Endodermal cell (in vitro differentiated cells): ENCODE data around the gene PEX6. TPM values are rescaled to one million over a fixed set of nuclear protein-coding genes. Genes with fewer than 3 reads are reported as not detected.

Source experiments
- DNase-seq: peaks from one replicate; pipeline ENCODE4 v3.0.0-alpha.2; 2017
- H3K27ac ChIP-seq: 2 replicates; pipeline ENCODE4 v1.5.1; 2013; ENCODE audit warnings: mild to moderate bottlenecking, low read depth, low read length, moderate library complexity
- H3K27me3 ChIP-seq: 2 replicates; pipeline ENCODE4 v1.6.1; 2013; ENCODE audit warnings: mild to moderate bottlenecking, low read length, moderate library complexity; ENCODE audit not compliant: insufficient read depth, control insufficient read depth, poor library complexity, severe bottlenecking
- H3K36me3 ChIP-seq: 2 replicates; pipeline ENCODE4 v1.7.0; 2013; ENCODE audit warnings: mild to moderate bottlenecking, low read length, moderate library complexity; ENCODE audit not compliant: control insufficient read depth, insufficient read depth
- H3K4me1 ChIP-seq: one replicate; pipeline ENCODE4 v1.7.0; 2013; ENCODE audit warnings: low read length; ENCODE audit not compliant: control insufficient read depth, insufficient read depth
- H3K4me3 ChIP-seq: 2 replicates; pipeline ENCODE4 v1.5.1; 2013; ENCODE audit warnings: mild to moderate bottlenecking, low read length, moderate library complexity
- H3K9ac ChIP-seq: 2 replicates; pipeline ENCODE4 v1.6.1; 2013; ENCODE audit warnings: mild to moderate bottlenecking, low read length, moderate library complexity; ENCODE audit not compliant: poor library complexity, severe bottlenecking; ENCODE audit errors: extremely low read depth
- H3K9me3 ChIP-seq: 2 replicates; pipeline ENCODE4 v1.6.1; 2013; ENCODE audit warnings: mild to moderate bottlenecking, low read length, moderate library complexity; ENCODE audit not compliant: control insufficient read depth
- H3K27ac Mint-ChIP-seq: 2 replicates; pipeline ENCODE4 v1.8.0; 2020; ENCODE audit warnings: mixed read lengths
- H3K27me3 Mint-ChIP-seq: 2 replicates; pipeline ENCODE4 v1.8.0; 2021; ENCODE audit warnings: mild to moderate bottlenecking, mixed read lengths; ENCODE audit not compliant: insufficient read depth
- H3K36me3 Mint-ChIP-seq: 2 replicates; pipeline ENCODE4 v1.8.0; 2020; ENCODE audit warnings: low read depth, mixed read lengths
- H3K4me1 Mint-ChIP-seq: 2 replicates; pipeline ENCODE4 v1.8.0; 2020; ENCODE audit warnings: mixed read lengths
- H3K4me3 Mint-ChIP-seq: 2 replicates; pipeline ENCODE4 v1.8.0; 2020; ENCODE audit warnings: mild to moderate bottlenecking, moderate library complexity, mixed read lengths
- H3K9me3 Mint-ChIP-seq: 2 replicates; pipeline ENCODE4 v1.8.0; 2020; ENCODE audit warnings: mild to moderate bottlenecking, mixed read lengths
- WGBS, 2 experiments: methylation state at CpG; one replicate each; pipeline versions ENCODE4 v1.1.5 to v1.1.7; 2013; ENCODE audit warnings: missing lambda C conversion rate in 2 of 2, mixed read lengths in 1 of 2; ENCODE audit not compliant: insufficient coverage in 1 of 2, insufficient read length in 1 of 2; 5-methylcytosine and 5-hydroxymethylcytosine counted together
- total RNA-seq, 2 donors: library from RNA; stranded (reverse); fragmentation: NEBNext Ultra II Directional in 1 of 2; extraction: Animal tissue kit (Norgen Biotek cat#: 25700) in 1 of 2; gene quantifications; 2 replicates in 1 of 2; 3 replicates in 1 of 2; pipeline ENCODE4 v1.2.1, GENCODE V29; 2021
- TF ChIP-seq, protein P1 (sequence below): fragments of 200-600 bp; sonication (generic); conservative IDR thresholded peaks from 2 replicates; pipeline ENCODE4 v1.5.0; 2021; ENCODE audit warnings: antibody characterized with exemption, mild to moderate bottlenecking

The PEX6 gene
- total RNA-seq, 2 donors from 2014 or later, result 17.2 to 21.4 TPM

DNA sequence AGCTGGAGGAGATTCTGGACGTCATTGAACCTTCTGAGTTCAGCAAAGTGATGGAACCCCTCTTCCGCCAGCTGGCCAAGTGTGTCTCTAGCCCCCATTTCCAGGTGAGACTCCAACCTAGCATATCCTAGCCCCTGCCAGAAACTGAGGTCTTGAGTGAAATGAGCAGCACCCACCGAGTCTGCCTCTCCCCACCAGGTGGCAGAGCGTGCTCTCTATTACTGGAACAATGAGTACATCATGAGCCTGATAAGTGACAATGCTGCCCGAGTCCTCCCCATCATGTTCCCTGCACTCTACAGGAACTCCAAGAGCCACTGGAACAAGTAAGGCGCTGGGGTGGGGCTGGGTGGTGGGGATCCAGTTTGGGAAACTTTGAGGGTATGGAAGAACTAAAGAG, 30.1 kb upstream of the PEX6 start:
- peaks cover 8% of the 10 kb centered on the region for H3K4me1 ChIP-seq
- DNase-seq, result peak; percentile 76
- no peak overlapping the region for H3K27ac ChIP-seq
- WGBS, 2 experiments, result 81 to 96% methylated on average over 4 to 6 of the region's 6 CpGs
- H3K27ac Mint-ChIP-seq, result peak overlapping the region; percentile 13
- H3K9me3 ChIP-seq, result no peaks in the 10 kb centered on the region
- peaks cover 70% of the 10 kb centered on the region for H3K36me3 ChIP-seq
- H3K4me3 ChIP-seq, result no peak overlapping the region
- H3K4me3 Mint-ChIP-seq, result no peak overlapping the region
- no peak overlapping the region for H3K9ac ChIP-seq
- TF ChIP-seq, protein P1, sequence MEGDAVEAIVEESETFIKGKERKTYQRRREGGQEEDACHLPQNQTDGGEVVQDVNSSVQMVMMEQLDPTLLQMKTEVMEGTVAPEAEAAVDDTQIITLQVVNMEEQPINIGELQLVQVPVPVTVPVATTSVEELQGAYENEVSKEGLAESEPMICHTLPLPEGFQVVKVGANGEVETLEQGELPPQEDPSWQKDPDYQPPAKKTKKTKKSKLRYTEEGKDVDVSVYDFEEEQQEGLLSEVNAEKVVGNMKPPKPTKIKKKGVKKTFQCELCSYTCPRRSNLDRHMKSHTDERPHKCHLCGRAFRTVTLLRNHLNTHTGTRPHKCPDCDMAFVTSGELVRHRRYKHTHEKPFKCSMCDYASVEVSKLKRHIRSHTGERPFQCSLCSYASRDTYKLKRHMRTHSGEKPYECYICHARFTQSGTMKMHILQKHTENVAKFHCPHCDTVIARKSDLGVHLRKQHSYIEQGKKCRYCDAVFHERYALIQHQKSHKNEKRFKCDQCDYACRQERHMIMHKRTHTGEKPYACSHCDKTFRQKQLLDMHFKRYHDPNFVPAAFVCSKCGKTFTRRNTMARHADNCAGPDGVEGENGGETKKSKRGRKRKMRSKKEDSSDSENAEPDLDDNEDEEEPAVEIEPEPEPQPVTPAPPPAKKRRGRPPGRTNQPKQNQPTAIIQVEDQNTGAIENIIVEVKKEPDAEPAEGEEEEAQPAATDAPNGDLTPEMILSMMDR, result peak; percentile 69
- H3K36me3 Mint-ChIP-seq, result peaks cover 66% of the 10 kb centered on the region
- H3K27me3 ChIP-seq, result no peaks in the 10 kb centered on the region
- H3K4me1 Mint-ChIP-seq, result peaks cover 12% of the 10 kb centered on the region
- H3K9me3 Mint-ChIP-seq, result no peaks in the 10 kb centered on the region
- H3K27me3 Mint-ChIP-seq, result no peaks in the 10 kb centered on the region

DNA sequence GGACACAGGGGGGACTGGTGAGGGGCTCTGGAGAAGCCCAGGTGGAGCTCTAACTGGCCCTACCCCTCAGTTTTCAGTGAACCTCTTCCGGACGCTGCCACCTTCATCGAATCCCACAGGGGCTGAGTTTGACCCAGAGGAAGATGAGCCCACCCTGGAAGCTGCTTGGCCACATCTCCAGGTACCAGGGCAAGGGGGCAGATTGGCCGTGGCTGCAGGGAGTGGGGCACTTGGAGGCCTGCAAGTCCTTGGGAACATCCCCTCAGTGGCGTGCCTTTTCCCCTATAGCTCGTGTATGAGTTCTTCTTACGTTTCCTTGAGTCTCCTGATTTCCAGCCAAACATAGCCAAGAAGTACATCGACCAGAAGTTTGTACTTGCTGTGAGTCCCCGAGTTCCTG, 28.1 kb upstream of the PEX6 start:
- Mint-ChIP-seq H3K9me3 (no peaks in the 10 kb centered on the region), H3K4me1 (no peaks in the 10 kb centered on the region), H3K27ac (no peak overlapping the region), H3K27me3 (no peaks in the 10 kb centered on the region), H3K36me3 (peaks cover 64% of the 10 kb centered on the region), H3K4me3 (no peak overlapping the region)
- H3K4me1 ChIP-seq, result peaks cover 3% of the 10 kb centered on the region
- no peak overlapping the region for H3K27ac ChIP-seq
- H3K36me3 ChIP-seq, result peaks cover 62% of the 10 kb centered on the region
- no peak for DNase-seq
- no peak overlapping the region for H3K4me3 ChIP-seq
- 92 to 95% methylated on average over 8 to 9 of the region's 9 CpGs for WGBS, 2 experiments
- H3K27me3 ChIP-seq, result no peaks in the 10 kb centered on the region
- TF ChIP-seq, protein P1, result no peak
- H3K9me3 ChIP-seq, result no peaks in the 10 kb centered on the region
- H3K9ac ChIP-seq, result no peak overlapping the region

DNA sequence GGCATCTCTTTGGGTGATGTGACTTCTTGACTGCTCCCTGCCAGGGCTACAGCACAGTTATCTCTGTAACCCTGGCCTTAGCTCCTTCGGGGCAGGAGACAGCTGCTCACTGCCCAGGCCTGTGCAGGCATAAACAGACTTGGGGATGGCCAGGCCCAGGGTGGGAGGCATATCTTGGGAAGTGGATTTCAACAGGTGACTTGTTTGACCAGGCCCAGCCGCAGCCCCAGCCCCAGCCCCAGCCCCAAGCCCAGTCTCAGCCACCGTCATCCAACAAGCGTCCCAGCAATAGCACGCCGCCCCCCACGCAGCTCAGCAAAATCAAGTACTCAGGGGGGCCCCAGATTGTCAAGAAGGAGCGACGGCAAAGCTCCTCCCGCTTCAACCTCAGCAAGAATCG, 27.3 kb upstream of the PEX6 start:
- Mint-ChIP-seq H3K4me3 (no peak overlapping the region), H3K4me1 (no peaks in the 10 kb centered on the region), H3K36me3 (peaks cover 59% of the 10 kb centered on the region), H3K9me3 (no peaks in the 10 kb centered on the region), H3K27ac (no peak overlapping the region), H3K27me3 (no peaks in the 10 kb centered on the region)
- H3K9ac ChIP-seq, result no peak overlapping the region
- no peak for DNase-seq
- H3K9me3 ChIP-seq, result no peaks in the 10 kb centered on the region
- TF ChIP-seq, protein P1, result no peak
- H3K27ac ChIP-seq, result no peak overlapping the region
- H3K4me3 ChIP-seq, result no peak overlapping the region
- no peaks in the 10 kb centered on the region for H3K4me1 ChIP-seq
- WGBS, 2 experiments, result 94% methylated on average over 11 of the region's 11 CpGs
- peaks cover 53% of the 10 kb centered on the region for H3K36me3 ChIP-seq
- no peaks in the 10 kb centered on the region for H3K27me3 ChIP-seq
